Gastroesophageal sphincter (tissue), 4 donors: Measurements from ENCODE around the gene ISL1. TPM values are rescaled to one million over a fixed set of nuclear protein-coding genes. Genes with fewer than 3 reads are reported as not detected.

Source experiments
- ATAC-seq: fragments of 150-250 bp; one replicate; pipeline ENCODE4 v1.9.1; 2016; ENCODE audit warnings: mild to moderate bottlenecking, moderate library complexity
- H3K27ac ChIP-seq, 4 donors: fragments of 200-600 bp; sonication (generic) in 3 of 4; 1 replicate in 3 of 4; 2 replicates in 1 of 4; pipeline ENCODE4 v1.5.1; 2016 to 2019
- H3K27me3 ChIP-seq: fragments of 200-600 bp; sonication (generic); one replicate; pipeline ENCODE4 v1.5.1; 2019
- H3K36me3 ChIP-seq, 2 donors: fragments of 200-600 bp; sonication (generic); one replicate each; pipeline ENCODE4 v1.5.1; 2019; ENCODE audit warnings: control low read depth in 1 of 2
- H3K4me1 ChIP-seq, 3 donors: fragments of 200-600 bp; sonication (generic); 1 replicate in 2 of 3; 2 replicates in 1 of 3; pipeline ENCODE4 v1.5.1; 2016 to 2019; ENCODE audit warnings: control low read depth in 2 of 3
- H3K4me3 ChIP-seq, 2 donors: fragments of 200-600 bp; sonication (generic); one replicate each; pipeline ENCODE4 v1.5.1; 2019; ENCODE audit warnings: mild to moderate bottlenecking in 1 of 2, moderate library complexity in 1 of 2
- H3K9me3 ChIP-seq, 3 donors: fragments of 200-600 bp; sonication (generic); one replicate each; pipeline ENCODE4 v1.5.1; 2017 to 2019; ENCODE audit warnings: control low read depth in 2 of 3
- CTCF ChIP-seq, 4 experiments: fragments of 200-600 bp in 2 of 4; fragments of 450-650 bp in 2 of 4; sonication (generic) in 1 of 4; IDR thresholded peaks; one replicate each; pipeline ENCODE4 v1.5.1; 2017 to 2019; ENCODE audit warnings: antibody characterized with exemption in 4 of 4, mild to moderate bottlenecking in 2 of 4, moderate library complexity in 2 of 4
- EP300 ChIP-seq: sonication (generic); formaldehyde crosslinking; IDR thresholded peaks from one replicate; pipeline ENCODE4 v1.6.1; 2017; ENCODE audit warnings: antibody characterized with exemption, mild to moderate bottlenecking
- POLR2A ChIP-seq, 2 donors: fragments of 450-650 bp; IDR thresholded peaks; one replicate each; pipeline ENCODE4 v1.6.1; 2017; ENCODE audit warnings: antibody characterized with exemption in 2 of 2, mild to moderate bottlenecking in 2 of 2, moderate library complexity in 1 of 2
- POLR2AphosphoS5 ChIP-seq: sonication (generic); formaldehyde crosslinking; IDR thresholded peaks from one replicate; pipeline ENCODE4 v1.6.1; 2017; ENCODE audit warnings: antibody characterized with exemption
- WGBS, 2 donors: methylation state at CpG; one replicate each; pipeline ENCODE4 v1.1.5; 2018; ENCODE audit warnings: low coverage in 1 of 2; 5-methylcytosine and 5-hydroxymethylcytosine counted together
- total RNA-seq, 4 donors: library from RNA; depleted of rRNA; stranded (reverse); fragments of >200 nt; gene quantifications; one replicate each; pipeline ENCODE4 v1.1.0, GENCODE V29; 2016

Gene ISL1
- 10 to 100 TPM in 2 of 4 donors, not detected in 2; 17.6 to 21.3 TPM for total RNA-seq

DNA sequence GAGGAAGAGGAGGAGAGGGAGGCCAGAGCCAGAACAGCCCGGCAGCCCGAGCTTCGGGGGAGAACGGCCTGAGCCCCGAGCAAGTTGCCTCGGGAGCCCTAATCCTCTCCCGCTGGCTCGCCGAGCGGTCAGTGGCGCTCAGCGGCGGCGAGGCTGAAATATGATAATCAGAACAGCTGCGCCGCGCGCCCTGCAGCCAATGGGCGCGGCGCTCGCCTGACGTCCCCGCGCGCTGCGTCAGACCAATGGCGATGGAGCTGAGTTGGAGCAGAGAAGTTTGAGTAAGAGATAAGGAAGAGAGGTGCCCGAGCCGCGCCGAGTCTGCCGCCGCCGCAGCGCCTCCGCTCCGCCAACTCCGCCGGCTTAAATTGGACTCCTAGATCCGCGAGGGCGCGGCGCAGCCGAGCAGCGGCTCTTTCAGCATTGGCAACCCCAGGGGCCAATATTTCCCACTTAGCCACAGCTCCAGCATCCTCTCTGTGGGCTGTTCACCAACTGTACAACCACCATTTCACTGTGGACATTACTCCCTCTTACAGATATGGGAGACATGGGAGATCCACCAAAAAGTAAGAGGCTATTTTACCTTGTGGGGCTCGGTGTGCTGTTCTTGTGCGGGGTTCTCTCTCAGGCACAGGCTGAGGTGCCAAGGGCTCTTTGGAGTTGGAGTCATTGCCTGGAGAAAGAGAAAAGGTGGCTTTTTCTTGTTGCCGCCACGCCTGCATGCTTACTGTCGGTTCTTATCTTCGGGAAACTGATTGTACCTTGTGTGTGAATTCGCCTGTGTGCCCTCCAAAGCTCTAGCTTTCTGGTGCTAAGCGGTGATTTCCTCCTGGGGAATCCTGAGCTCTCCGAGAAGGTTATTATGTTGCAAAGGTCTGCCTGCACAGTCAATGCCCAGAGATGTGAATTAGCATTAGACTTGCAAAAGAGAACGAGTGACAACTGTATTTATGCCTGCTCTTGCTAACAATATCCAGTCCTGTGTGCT is at the start of gene ISL1:
Gene ISL1 (plus strand): TSS at position 318 of the 991 bp plus-strand sequence. CDS start 224 bp downstream, at position 542.
- peaks cover 100% of the 10 kb centered on the region for H3K27me3 ChIP-seq
- no peaks in the 10 kb centered on the region for H3K9me3 ChIP-seq
- peak within 1 kb of the TSS; percentile 32 to 57 for H3K4me3 ChIP-seq
- peak; percentile 100 for TF ChIP-seq POLR2AphosphoS5
- TF ChIP-seq POLR2A (IDR thresholded peaks at IDR 0.05): peak; percentile 97 to 99
- no peak for TF ChIP-seq CTCF (IDR thresholded peaks at IDR 0.05)
- H3K4me1 ChIP-seq: peaks cover 0 to 44% (median 8%) of the 10 kb centered on the region in 3 donors
- H3K36me3 ChIP-seq: no peaks in the 10 kb centered on the region
- ATAC-seq: peak; percentile 86
- 0 to 1% methylated on average over 4 to 21 of the region's 57 CpGs for WGBS, 2 donors
- peak within 1 kb of the TSS in 2 of 4 donors; percentile 25 to 78 for H3K27ac ChIP-seq

GRCh38 chr5:51336878-51337277 is 46.4 kb upstream of the ISL1 start:
- no peak overlapping the region for H3K4me3 ChIP-seq
- H3K9me3 ChIP-seq: no peaks in the 10 kb centered on the region
- H3K27me3 ChIP-seq: no peaks in the 10 kb centered on the region
- no peaks in the 10 kb centered on the region for H3K4me1 ChIP-seq
- TF ChIP-seq POLR2AphosphoS5: no peak
- no peak for TF ChIP-seq EP300
- TF ChIP-seq POLR2A (IDR thresholded peaks at IDR 0.05): no peak
- no peak for TF ChIP-seq CTCF (IDR thresholded peaks at IDR 0.05)
- WGBS, 2 donors: 77 to 100% methylated on average over 2 of the region's 2 CpGs
- ATAC-seq: no peak
- H3K27ac ChIP-seq: no peak overlapping the region
- H3K36me3 ChIP-seq: no peaks in the 10 kb centered on the region

DNA sequence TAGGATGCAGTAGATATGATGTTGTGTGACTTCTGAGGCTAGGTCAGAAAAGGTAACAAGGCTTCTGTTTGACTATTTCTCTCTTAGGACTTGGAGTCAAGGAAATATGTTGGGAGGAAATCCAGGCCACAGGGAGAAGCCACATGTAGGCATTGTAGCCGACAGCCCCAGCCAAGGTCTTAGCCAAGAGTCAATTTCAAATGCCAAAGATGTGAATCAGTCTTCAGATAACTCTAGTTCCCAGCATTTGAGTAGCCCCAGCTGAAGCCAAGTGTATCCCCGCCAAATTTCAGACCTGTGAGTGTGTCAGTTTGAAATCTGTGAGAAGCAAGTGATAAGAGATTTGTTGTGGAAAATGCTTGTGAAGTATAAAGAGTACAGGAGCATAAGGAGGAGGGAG is 38.1 kb upstream of the ISL1 start:
- TF ChIP-seq EP300: no peak
- ATAC-seq: no peak
- no peaks in the 10 kb centered on the region for H3K36me3 ChIP-seq
- no peaks in the 10 kb centered on the region for H3K4me1 ChIP-seq
- no peaks in the 10 kb centered on the region for H3K27me3 ChIP-seq
- WGBS, 2 donors: 60 to 89% methylated on average over 1 of the region's 2 CpGs
- H3K27ac ChIP-seq: no peak overlapping the region
- peaks cover 0 to 22% (median 0%) of the 10 kb centered on the region in 3 donors for H3K9me3 ChIP-seq
- H3K4me3 ChIP-seq: no peak overlapping the region

- Histone ChIP-seq H3K4me3 (no peak overlapping the region), H3K36me3 (no peaks in the 10 kb centered on the region), H3K27ac (no peak overlapping the region), H3K9me3 (peaks cover 0 to 22% (median 0%) of the 10 kb centered on the region in 3 donors), H3K27me3 (no peaks in the 10 kb centered on the region), H3K4me1 (no peaks in the 10 kb centered on the region)
- no peak for TF ChIP-seq POLR2AphosphoS5
- TF ChIP-seq CTCF (IDR thresholded peaks at IDR 0.05): no peak
- TF ChIP-seq POLR2A (IDR thresholded peaks at IDR 0.05): no peak
- no peak for TF ChIP-seq EP300
- ATAC-seq: no peak
- WGBS, 2 donors: 69 to 75% methylated on average over 1 of the region's 1 CpG
These were observed 36.1 kb upstream of the ISL1 start for GRCh38 chr5:51347157-51347556.

DNA sequence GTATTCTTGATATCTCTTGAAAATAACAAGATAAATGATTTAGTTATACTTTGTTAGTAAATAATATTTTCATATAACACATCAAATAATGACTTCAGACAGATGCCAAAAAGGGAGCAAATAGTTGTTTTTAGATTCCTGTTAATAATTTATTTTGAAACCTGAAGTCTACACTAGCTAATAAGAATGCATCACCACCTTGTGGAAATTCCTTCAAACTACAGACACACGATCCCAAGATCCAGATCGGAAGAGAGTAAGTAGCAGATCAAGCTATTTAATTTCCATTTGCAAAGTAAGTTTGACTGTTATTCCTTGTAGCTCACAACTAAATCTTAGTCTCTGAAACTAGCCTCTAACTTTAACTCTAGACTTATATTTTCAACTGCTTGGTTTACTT is 35.5 kb upstream of the ISL1 start:
- Histone ChIP-seq H3K9me3 (peaks cover 0 to 22% (median 0%) of the 10 kb centered on the region in 3 donors), H3K27ac (no peak overlapping the region), H3K27me3 (no peaks in the 10 kb centered on the region), H3K4me3 (no peak overlapping the region), H3K4me1 (no peaks in the 10 kb centered on the region), H3K36me3 (no peaks in the 10 kb centered on the region)
- ATAC-seq: no peak
- TF ChIP-seq EP300 (no peak), POLR2AphosphoS5 (no peak), CTCF (IDR thresholded peaks at IDR 0.05) (no peak), POLR2A (IDR thresholded peaks at IDR 0.05) (no peak)
- WGBS, 2 donors: 76 to 100% methylated on average over 2 of the region's 2 CpGs
